Endothelial cell of umbilical vein (primary cell): ENCODE data around the gene NFKB1. TPM values are rescaled to one million over a fixed set of nuclear protein-coding genes. Genes with fewer than 3 reads are reported as not detected.

Source experiments
- BruUV-seq: library from RNA; stranded (reverse); fragments of 400-500 nt; replicated peaks from 2 replicates; lab custom pipeline; 2021; lab: Mats Ljungman, UMichigan
- CTCF ChIA-PET: fragments of 300-600, 350-600 bp; sonication (Branson Sonifier 250); formaldehyde crosslinking; loops from one replicate; lab custom pipeline; 2021; ENCODE audit warnings: antibody characterized with exemption, inconsistent platforms; lab: Charles Lee
- POLR2A ChIA-PET: fragments of 300-600, 350-600 bp; sonication (Branson Sonifier 250); formaldehyde crosslinking; loops from one replicate; lab custom pipeline; 2021; ENCODE audit warnings: antibody characterized with exemption, inconsistent platforms; lab: Charles Lee
- DNase-seq: peaks from one replicate; pipeline ENCODE4 v3.0.0-alpha.2; 2011; ENCODE audit warnings: low read depth, low spot score
- FAIRE-seq: peaks from 2 replicates; lab custom pipeline; 2011; peaks lifted over from hg19 to GRCh38; lab: Jason Lieb, UNC
- H2AFZ ChIP-seq: 2 replicates; pipeline ENCODE4 v1.6.0; 2012; ENCODE audit warnings: low read depth, low read length, control low read depth, inconsistent platforms
- H3K27ac ChIP-seq: 2 replicates; pipeline ENCODE4 v1.5.1; 2011; ENCODE audit warnings: low read depth, mild to moderate bottlenecking, control low read depth, low read length, moderate library complexity; ENCODE audit not compliant: insufficient read depth
- H3K27me3 ChIP-seq, 2 experiments: 2 replicates each; pipeline versions ENCODE4 v1.6.0 to v1.6.1; 2011; ENCODE audit warnings: low read length in 2 of 2, mixed read lengths in 1 of 2; ENCODE audit not compliant: control insufficient read depth in 2 of 2, insufficient read depth in 2 of 2
- H3K36me3 ChIP-seq, 2 experiments: 2 replicates in 1 of 2; 3 replicates in 1 of 2; pipeline ENCODE4 v1.5.1; 2011; ENCODE audit warnings: low read length in 2 of 2, mild to moderate bottlenecking in 1 of 2, moderate library complexity in 1 of 2; ENCODE audit not compliant: control insufficient read depth in 2 of 2, insufficient read depth in 2 of 2; ENCODE audit errors: extremely low read depth in 1 of 2
- H3K4me1 ChIP-seq: 3 replicates; pipeline ENCODE4 v1.5.1; 2011; ENCODE audit warnings: mild to moderate bottlenecking, low read length; ENCODE audit not compliant: control insufficient read depth, insufficient read depth; ENCODE audit errors: extremely low read depth
- H3K4me2 ChIP-seq: 2 replicates; pipeline ENCODE4 v1.6.1; 2011; ENCODE audit warnings: low read length, control low read depth, mixed read lengths; ENCODE audit not compliant: insufficient read depth
- H3K4me3 ChIP-seq, 3 experiments: fragments of 200-600 bp in 1 of 3; sonication (generic), shearing (Covaris generic) in 1 of 3; replicated peaks in 1 of 3; 2 replicates each; pipeline ENCODE4 v1.5.1; 2011 to 2016; ENCODE audit warnings: control low read depth in 3 of 3, low read length in 3 of 3, mild to moderate bottlenecking in 2 of 3, inconsistent platforms in 1 of 3, low read depth in 1 of 3, moderate library complexity in 1 of 3; ENCODE audit not compliant: insufficient read depth in 1 of 3
- H3K79me2 ChIP-seq: 2 replicates; pipeline ENCODE4 v1.6.0; 2012; ENCODE audit warnings: low read length, inconsistent platforms; ENCODE audit not compliant: control insufficient read depth, insufficient read depth
- H3K9ac ChIP-seq: replicated peaks from 2 replicates; pipeline ENCODE3; 2011; ENCODE audit warnings: low read length, control low read depth; ENCODE audit not compliant: insufficient read depth; ENCODE audit errors: extremely low read depth
- H3K9me1 ChIP-seq: replicated peaks from 3 replicates; pipeline ENCODE4 v1.6.0; 2011; ENCODE audit warnings: mild to moderate bottlenecking, low read length; ENCODE audit not compliant: control insufficient read depth, insufficient read depth; ENCODE audit errors: extremely low read depth
- H3K9me3 ChIP-seq: replicated peaks from 2 replicates; pipeline ENCODE4 v1.5.1; 2012; ENCODE audit warnings: low read length, inconsistent platforms; ENCODE audit not compliant: control insufficient read depth, insufficient read depth
- H4K20me1 ChIP-seq: replicated peaks from 2 replicates; pipeline ENCODE3; 2011; ENCODE audit warnings: mild to moderate bottlenecking, low read length; ENCODE audit not compliant: control insufficient read depth, insufficient read depth; ENCODE audit errors: extremely low read depth
- CTCF ChIP-seq, 2 donors: IDR thresholded peaks; 1 replicate in 1 of 2; 2 replicates in 1 of 2; pipeline ENCODE4 v1.5.1; 2011; ENCODE audit warnings: low read length in 2 of 2, mild to moderate bottlenecking in 2 of 2, moderate library complexity in 2 of 2, control low read depth in 1 of 2, inconsistent platforms in 1 of 2, low read depth in 1 of 2; ENCODE audit not compliant: insufficient read depth in 1 of 2; ENCODE audit errors: extremely low read depth in 1 of 2
- JUN ChIP-seq: IDR thresholded peaks from 2 replicates; pipeline ENCODE4 v1.6.1; 2011; ENCODE audit warnings: borderline replicate concordance, low read depth; ENCODE audit not compliant: insufficient read length, insufficient read depth
- MAX ChIP-seq: IDR thresholded peaks from 2 replicates; pipeline ENCODE4 v1.6.1; 2011; ENCODE audit not compliant: insufficient read depth, insufficient read length
- MYC ChIP-seq: IDR thresholded peaks from one replicate; pipeline ENCODE4 v1.6.1; 2011; ENCODE audit warnings: mild to moderate bottlenecking, low read depth, low read length
- POLR2A ChIP-seq: IDR thresholded peaks from 2 replicates; pipeline ENCODE4 v1.6.1; 2012; ENCODE audit warnings: low read depth, mild to moderate bottlenecking, control low read depth, low read length
- dilution Hi-C: fragments of 300-500 bp; cut with MboI; formaldehyde crosslinking; loops from one replicate; pipeline ENCODE4 v1.15.0; 2019; ENCODE audit warnings: low sequenced_read_pairs; ENCODE audit not compliant: extremely low pct_ligation_motif_present
- intact Hi-C: fragments of 100-400 bp; cut with micrococcal nuclease; formaldehyde crosslinking; loops from one replicate; pipeline ENCODE4 v1.10.0; 2022
- polyA plus RNA-seq, 4 experiments: library from polyadenylated mRNA; depleted of rRNA in 3 of 4; stranded (reverse) in 3 of 4; unstranded in 1 of 4; fragments of >200 nt; gene quantifications; 2 replicates each; pipeline versions ENCODE4 v1.2.1 to v1.2.3, GENCODE V29; 2011 to 2012; ENCODE audit warnings: missing spikeins in 1 of 4
- total RNA-seq: library from RNA; stranded (reverse); gene quantifications from 2 replicates; pipeline ENCODE4 v1.2.3, GENCODE V29; 2021

Gene NFKB1
- total and polyA plus RNA-seq, 2 donors (not counting 3 experiments of a cell fraction or from before 2014, with no cell fraction given) = 21.3 to 41.4 TPM

GRCh38 chr4:102564399-102565059, 63.4 kb downstream of the NFKB1 start:
- FAIRE-seq (no peak), DNase-seq (no peak)
- Histone ChIP-seq H3K27me3 (no peaks in the 10 kb centered on the region), H3K36me3 (peaks cover 2 to 4% of the 10 kb centered on the region in 2 experiments), H4K20me1 (no peaks in the 10 kb centered on the region), H3K79me2 (peaks cover 3% of the 10 kb centered on the region), H3K4me1 (no peaks in the 10 kb centered on the region), H2AFZ (no peak overlapping the region), H3K9me3 (no peaks in the 10 kb centered on the region), H3K27ac (no peak overlapping the region), H3K9ac (no peak overlapping the region), H3K4me3 (no peak overlapping the region), H3K4me2 (no peak overlapping the region), H3K9me1 (no peaks in the 10 kb centered on the region)
- intact Hi-C loops = no loop called here
- ChIA-PET CTCF (no interaction called here), POLR2A (no interaction called here)
- dilution Hi-C loops = no loop called here
- TF ChIP-seq POLR2A (no peak), MYC (no peak), JUN (no peak), MAX (no peak), CTCF (IDR thresholded peaks at IDR 0.05; ENCODE audit: extremely low read depth in 1 of 2, insufficient read depth in 1 of 2, low read depth in 1 of 2, low read length in 2 of 2) (no peak)
- no TSS peak for BruUV-seq
